ENCODE data around the gene PSMA6.

The PSMA6 gene

GRCh38 chr14:35295845-35296161 is 3.6 kb downstream of the PSMA6 start (continued):
- TF ChIP-seq, protein P1, sequence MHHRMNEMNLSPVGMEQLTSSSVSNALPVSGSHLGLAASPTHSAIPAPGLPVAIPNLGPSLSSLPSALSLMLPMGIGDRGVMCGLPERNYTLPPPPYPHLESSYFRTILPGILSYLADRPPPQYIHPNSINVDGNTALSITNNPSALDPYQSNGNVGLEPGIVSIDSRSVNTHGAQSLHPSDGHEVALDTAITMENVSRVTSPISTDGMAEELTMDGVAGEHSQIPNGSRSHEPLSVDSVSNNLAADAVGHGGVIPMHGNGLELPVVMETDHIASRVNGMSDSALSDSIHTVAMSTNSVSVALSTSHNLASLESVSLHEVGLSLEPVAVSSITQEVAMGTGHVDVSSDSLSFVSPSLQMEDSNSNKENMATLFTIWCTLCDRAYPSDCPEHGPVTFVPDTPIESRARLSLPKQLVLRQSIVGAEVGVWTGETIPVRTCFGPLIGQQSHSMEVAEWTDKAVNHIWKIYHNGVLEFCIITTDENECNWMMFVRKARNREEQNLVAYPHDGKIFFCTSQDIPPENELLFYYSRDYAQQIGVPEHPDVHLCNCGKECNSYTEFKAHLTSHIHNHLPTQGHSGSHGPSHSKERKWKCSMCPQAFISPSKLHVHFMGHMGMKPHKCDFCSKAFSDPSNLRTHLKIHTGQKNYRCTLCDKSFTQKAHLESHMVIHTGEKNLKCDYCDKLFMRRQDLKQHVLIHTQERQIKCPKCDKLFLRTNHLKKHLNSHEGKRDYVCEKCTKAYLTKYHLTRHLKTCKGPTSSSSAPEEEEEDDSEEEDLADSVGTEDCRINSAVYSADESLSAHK (tag by site-specific recombination; IDR thresholded peaks at IDR 0.05) = no peak
- TF ChIP-seq ZBTB17 (tag by site-specific recombination; IDR thresholded peaks at IDR 0.05) (no peak), ZNF211 (tag by site-specific recombination; IDR thresholded peaks at IDR 0.05; ENCODE audit: low read depth) (no peak)

DNA sequence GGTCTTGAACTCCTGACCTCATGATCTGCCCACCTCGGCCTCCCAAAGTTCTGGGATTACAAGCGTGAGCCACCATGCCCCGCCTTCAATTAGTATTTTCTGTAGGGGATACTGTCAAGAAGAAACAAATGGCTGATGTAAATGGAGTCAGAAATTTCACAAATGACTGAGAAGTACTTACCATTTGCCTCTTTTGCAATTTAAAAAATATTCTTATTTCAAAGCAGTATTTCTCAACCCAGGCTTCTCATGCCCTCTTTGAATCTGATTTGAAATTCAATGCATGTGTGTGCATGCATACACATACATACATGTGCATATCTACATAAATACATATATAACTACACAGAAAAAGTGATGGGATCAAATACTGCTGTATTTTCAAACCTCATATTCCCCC is 4.4 kb downstream of the PSMA6 start:
- Histone ChIP-seq H3K4me1 (ENCODE audit: control insufficient read depth, insufficient read depth, low read length) (peaks cover 12% of the 10 kb centered on the region), H3K27ac (ENCODE audit: extremely low read depth, low read depth, low read length) (no peak overlapping the region), H3K9me3 (ENCODE audit: control insufficient read depth, insufficient read depth, low read depth, low read length) (no peaks in the 10 kb centered on the region), H3K36me3 (ENCODE audit: control insufficient read depth in 2 of 2, insufficient read depth in 1 of 2, low read length in 2 of 2) (peaks cover 3 to 12% of the 10 kb centered on the region in 2 experiments; a peak in 2 of 3 replicates), H3K4me3 (ENCODE audit: low read depth, low read length) (no peak overlapping the region)
- ChIA-PET CTCF (interaction anchor here (0.6 kb wide), 2 partner anchors 23 to 31 kb away, joined by 3 to 4 read pairs; no protein-coding TSS in a partner anchor), POLR2A (interaction anchor here (0.6 kb wide), 1 partner anchor 125 kb away, joined by 8 read pairs; no protein-coding TSS in a partner anchor)
- no peak for TF ChIP-seq GLI4 (tag by site-specific recombination; IDR thresholded peaks at IDR 0.05)
- TF ChIP-seq ZXDB (tag by site-specific recombination; IDR thresholded peaks at IDR 0.05) = no peak
- no peak for TF ChIP-seq ZNF544 (tag by site-specific recombination; IDR thresholded peaks at IDR 0.05)

DNA sequence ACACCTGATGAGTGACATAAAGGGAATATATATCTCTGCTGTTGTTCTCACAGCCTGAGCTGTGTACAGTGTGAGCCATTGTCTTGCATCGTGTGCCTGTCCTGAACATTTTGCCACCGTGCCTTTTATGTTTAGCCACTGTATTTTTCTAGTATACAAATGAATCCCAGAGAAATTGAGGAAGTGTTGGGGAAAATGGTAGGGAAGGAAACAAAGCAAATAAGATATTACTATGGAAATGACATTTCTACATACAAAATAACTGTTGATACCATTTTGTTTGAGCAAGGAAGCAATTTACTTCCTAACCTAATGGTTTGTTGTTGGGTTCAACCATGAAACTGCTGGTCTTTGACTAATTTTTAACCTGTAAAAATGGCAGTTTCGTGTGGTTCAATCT is 5.5 kb downstream of the PSMA6 start:
- H3K4me1 ChIP-seq (ENCODE audit: control insufficient read depth, insufficient read depth, low read length) = peaks cover 12% of the 10 kb centered on the region
- H3K4me3 ChIP-seq (ENCODE audit: low read depth, low read length) = no peak overlapping the region
- no peaks in the 10 kb centered on the region; the same call in 1 of the 2 replicates for H3K9me3 ChIP-seq (ENCODE audit: control insufficient read depth, insufficient read depth, low read depth, low read length)
- no peak for TF ChIP-seq ZNF335 (tag by site-specific recombination; conservative IDR thresholded peaks at IDR 0.05)
- no peak for TF ChIP-seq MYNN (tag by site-specific recombination; IDR thresholded peaks at IDR 0.05; ENCODE audit: borderline replicate concordance)
- TF ChIP-seq ZNF670 (tag by site-specific recombination; IDR thresholded peaks at IDR 0.05; ENCODE audit: low read depth) = no peak
- TF ChIP-seq AEBP2 (tag by site-specific recombination; IDR thresholded peaks at IDR 0.05; ENCODE audit: borderline replicate concordance) = no peak
- TF ChIP-seq ZNF416 (tag by site-specific recombination; IDR thresholded peaks at IDR 0.05) = no peak
- TF ChIP-seq, protein P2, sequence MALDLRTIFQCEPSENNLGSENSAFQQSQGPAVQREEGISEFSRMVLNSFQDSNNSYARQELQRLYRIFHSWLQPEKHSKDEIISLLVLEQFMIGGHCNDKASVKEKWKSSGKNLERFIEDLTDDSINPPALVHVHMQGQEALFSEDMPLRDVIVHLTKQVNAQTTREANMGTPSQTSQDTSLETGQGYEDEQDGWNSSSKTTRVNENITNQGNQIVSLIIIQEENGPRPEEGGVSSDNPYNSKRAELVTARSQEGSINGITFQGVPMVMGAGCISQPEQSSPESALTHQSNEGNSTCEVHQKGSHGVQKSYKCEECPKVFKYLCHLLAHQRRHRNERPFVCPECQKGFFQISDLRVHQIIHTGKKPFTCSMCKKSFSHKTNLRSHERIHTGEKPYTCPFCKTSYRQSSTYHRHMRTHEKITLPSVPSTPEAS (tag by site-specific recombination; IDR thresholded peaks at IDR 0.05) = no peak
- no peak for TF ChIP-seq KLF17 (tag by site-specific recombination; IDR thresholded peaks at IDR 0.05)
- no peak for TF ChIP-seq ZNF302 (tag by site-specific recombination; IDR thresholded peaks at IDR 0.05; ENCODE audit: low read depth)
- H3K36me3 ChIP-seq (ENCODE audit: control insufficient read depth in 2 of 2, insufficient read depth in 1 of 2, low read length in 2 of 2) = peaks cover 6 to 15% of the 10 kb centered on the region in 2 experiments; a peak in 2 of 3 replicates
- H3K27ac ChIP-seq (ENCODE audit: extremely low read depth, low read depth, low read length) = no peak overlapping the region
- CTCF ChIA-PET = no interaction called here
- POLR2A ChIA-PET = no interaction called here

- POLR2A ChIA-PET = no interaction called here
- CTCF ChIA-PET = no interaction called here
- TF ChIP-seq ZEB2 (tag by site-specific recombination; IDR thresholded peaks at IDR 0.05) (no peak), GLI4 (tag by site-specific recombination; IDR thresholded peaks at IDR 0.05) (no peak), ZNF311 (tag by site-specific recombination; IDR thresholded peaks at IDR 0.05; ENCODE audit: borderline replicate concordance) (no peak), ZNF223 (tag by site-specific recombination; IDR thresholded peaks at IDR 0.05) (no peak), ZNF433 (tag by site-specific recombination; IDR thresholded peaks at IDR 0.05; ENCODE audit: low read depth) (no peak), ZNF133 (tag by site-specific recombination; IDR thresholded peaks at IDR 0.05) (no peak), ZNF629 (tag by site-specific recombination; IDR thresholded peaks at IDR 0.05) (no peak), ZNF214 (tag by site-specific recombination; IDR thresholded peaks at IDR 0.05; ENCODE audit: borderline replicate concordance) (no peak), SCRT2 (tag by site-specific recombination; IDR thresholded peaks at IDR 0.05) (no peak), HOXA7 (CRISPR knock-in tag; IDR thresholded peaks at IDR 0.05; ENCODE audit: borderline replicate concordance) (no peak)
- TF ChIP-seq, protein P3, sequence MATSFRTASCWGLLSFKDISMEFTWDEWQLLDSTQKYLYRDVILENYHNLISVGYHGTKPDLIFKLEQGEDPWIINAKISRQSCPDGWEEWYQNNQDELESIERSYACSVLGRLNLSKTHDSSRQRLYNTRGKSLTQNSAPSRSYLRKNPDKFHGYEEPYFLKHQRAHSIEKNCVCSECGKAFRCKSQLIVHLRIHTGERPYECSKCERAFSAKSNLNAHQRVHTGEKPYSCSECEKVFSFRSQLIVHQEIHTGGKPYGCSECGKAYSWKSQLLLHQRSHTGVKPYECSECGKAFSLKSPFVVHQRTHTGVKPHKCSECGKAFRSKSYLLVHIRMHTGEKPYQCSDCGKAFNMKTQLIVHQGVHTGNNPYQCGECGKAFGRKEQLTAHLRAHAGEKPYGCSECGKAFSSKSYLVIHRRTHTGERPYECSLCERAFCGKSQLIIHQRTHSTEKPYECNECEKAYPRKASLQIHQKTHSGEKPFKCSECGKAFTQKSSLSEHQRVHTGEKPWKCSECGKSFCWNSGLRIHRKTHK (tag by site-specific recombination; IDR thresholded peaks at IDR 0.05) = no peak
Measured at GRCh38 chr14:35298351-35298750, 6.2 kb downstream of the PSMA6 start.

More at GRCh38 chr14:35298351-35298750, 6.2 kb downstream of the PSMA6 start:
- Histone ChIP-seq H3K27ac (ENCODE audit: extremely low read depth, low read depth, low read length) (no peak overlapping the region), H3K36me3 (ENCODE audit: control insufficient read depth in 2 of 2, insufficient read depth in 1 of 2, low read length in 2 of 2) (peaks cover 6 to 15% of the 10 kb centered on the region in 2 experiments; a peak in 2 of 3 replicates), H3K4me1 (ENCODE audit: control insufficient read depth, insufficient read depth, low read length) (peaks cover 12% of the 10 kb centered on the region), H3K4me3 (ENCODE audit: low read depth, low read length) (no peak overlapping the region), H3K9me3 (ENCODE audit: control insufficient read depth, insufficient read depth, low read depth, low read length) (no peaks in the 10 kb centered on the region; the same call in 1 of the 2 replicates)
